NCI-H1694 treated with DMSO at 0.1 percent for 48 hours (cell line): Measurements from ENCODE around the gene GALNT12.

Experiments
- DNase-seq: peaks from one replicate; lab custom pipeline; 2025; lab: John Stamatoyannopoulos, UW

GALNT12 gene

DNA sequence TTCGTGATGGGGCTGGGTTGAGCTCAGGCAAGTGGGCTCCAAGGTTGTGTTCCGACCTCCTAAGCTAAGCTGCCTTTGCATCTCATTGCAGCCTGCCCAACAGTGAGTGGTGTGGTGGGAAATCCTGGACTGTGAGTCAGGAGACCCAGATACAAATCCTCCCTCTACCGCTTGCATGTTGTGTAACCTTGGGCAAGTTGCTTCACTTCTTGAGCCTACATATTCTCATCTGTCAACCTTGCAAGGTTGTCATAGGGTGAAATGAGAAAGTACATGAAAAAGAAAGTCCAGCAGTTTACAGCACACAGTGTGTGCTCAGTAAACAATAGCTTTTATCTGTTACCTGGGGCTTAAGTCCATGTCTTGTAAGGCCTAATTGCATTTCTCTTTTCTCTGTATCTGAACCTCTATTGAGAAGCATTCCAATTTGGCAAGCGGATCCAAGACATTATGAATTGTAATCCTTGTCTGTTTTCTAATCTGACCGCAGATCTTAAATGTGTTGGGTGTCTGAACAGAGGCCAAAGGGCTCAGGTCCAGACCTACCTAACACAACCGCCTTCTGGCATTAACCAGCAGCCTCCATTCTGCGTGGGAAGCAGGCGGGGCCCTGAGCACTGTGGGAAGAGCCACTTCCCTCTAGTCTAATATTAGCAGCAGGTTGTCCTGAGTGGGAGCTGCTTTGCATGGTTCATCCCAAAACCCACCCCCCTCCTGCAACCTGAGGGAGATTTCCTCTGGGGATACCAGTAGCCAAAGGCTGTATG lies 1.8 kb upstream of the GALNT12 start:
- DNase-seq = no peak

GRCh38 chr9:98806394-98807035 lies 955 bp upstream of the GALNT12 start:
- DNase-seq = peak; percentile 21

DNA sequence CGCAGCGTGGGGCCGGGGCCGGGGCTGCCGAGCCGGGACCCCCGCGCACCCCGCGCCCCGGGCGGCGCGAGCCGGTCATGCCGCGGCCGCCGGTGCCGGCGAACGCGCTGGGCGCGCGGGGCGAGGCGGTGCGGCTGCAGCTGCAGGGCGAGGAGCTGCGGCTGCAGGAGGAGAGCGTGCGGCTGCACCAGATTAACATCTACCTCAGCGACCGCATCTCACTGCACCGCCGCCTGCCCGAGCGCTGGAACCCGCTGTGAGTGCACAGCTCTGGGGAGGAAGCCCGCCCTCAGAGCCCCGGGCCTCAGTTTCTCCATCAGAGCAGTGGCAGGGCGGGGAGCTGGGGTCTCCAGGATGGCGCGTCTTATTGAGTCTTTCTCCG lies 335 bp downstream of the GALNT12 start:
- DNase-seq = no peak

DNA sequence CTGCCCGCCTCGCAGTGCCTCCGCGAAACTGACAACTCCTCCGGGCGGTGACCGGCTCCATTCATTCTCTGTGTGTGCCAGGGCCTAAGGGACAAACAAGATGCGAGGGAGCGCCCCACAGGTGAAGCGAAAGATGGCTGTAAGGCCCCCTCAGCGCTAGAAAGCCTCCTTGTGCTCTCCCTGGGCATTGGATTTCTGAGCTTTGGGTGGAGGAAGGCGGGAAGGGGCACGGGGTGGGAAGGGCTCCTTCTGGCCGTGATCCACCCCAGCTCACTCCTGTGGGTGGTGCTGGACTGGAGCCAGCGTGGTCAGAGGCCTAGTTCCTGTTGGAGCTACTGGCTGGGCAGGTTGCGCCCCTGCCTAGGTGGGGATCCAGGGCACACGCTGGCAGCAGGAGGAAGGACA lies 943 bp downstream of the GALNT12 start:
- no peak for DNase-seq

- no peak for DNase-seq
These were observed 1.4 kb downstream of the GALNT12 start for GRCh38 chr9:98808875-98809274.

GRCh38 chr9:98809311-98810101 lies 2.0 kb downstream of the GALNT12 start:
- no peak for DNase-seq

- no peak for DNase-seq
These were observed 2.8 kb downstream of the GALNT12 start for GRCh38 chr9:98810102-98810842.

- DNase-seq = no peak
These were observed 3.7 kb downstream of the GALNT12 start for GRCh38 chr9:98811051-98811650.

DNA sequence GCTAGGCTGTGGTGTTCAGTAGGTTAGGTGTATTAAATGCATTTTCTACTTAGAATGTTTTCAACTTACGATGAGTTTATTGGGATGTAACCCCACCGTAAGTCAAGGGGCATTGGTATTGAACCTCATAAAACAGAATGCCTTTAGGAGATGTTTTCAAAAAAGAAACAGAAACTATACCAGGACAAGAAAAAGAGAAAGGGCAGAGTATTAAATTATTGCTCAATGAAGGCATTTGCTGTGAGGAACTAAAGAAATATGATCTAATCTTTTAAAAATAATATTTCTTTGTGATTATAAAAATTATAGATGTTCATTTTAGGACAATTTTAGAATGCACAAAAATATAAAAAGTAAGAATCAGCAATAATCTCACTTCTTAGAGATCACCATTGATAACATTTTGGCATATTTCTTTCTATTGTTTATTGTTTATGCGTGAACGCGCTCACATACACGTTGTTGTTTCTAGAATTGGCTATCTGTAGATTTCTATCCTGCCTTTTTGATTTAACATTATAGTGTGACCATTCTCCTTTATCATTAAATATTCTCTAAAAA lies 8.0 kb downstream of the GALNT12 start:
- DNase-seq = no peak

- no peak for DNase-seq
These were observed 11.3 kb downstream of the GALNT12 start for GRCh38 chr9:98818764-98819163.

DNA sequence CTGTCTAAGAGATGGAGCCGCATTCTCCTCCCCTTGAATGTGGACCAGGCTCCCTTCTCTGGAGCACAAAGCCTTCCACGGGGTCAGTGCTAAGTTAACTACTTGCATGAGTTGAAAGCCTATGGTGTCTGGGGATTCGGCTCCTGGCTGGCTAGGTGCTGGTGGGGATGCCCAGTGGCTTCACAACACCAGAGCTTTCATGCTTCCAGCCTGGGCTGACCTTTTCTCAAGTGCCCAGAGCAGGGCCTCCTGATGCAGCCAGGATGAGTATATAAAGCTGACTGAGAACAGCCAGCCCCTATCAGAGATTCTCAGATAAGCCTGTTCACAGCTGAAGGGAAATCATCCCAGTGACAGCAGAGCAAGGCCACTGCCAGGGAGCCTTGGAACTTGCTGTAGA lies 11.8 kb downstream of the GALNT12 start:
- no peak for DNase-seq

DNA sequence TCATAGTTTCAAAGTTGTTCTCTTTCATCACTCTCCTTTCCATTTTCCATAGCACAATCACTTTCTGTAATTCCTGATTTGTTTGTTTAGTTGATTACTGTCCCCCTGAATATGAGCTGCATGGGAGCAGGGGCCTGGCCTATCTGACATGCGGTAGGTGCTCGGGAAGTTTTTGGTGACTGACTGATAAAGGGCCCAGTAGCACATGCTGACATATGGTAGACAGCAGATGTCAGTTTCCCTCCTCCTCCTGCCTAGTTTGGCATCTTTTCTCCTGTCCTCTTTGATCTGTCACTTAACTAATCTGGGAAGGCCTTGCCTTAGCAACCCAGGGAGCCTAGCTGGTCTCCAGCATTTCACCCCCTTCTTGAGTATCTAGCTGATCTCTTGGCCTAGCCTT lies 14.4 kb downstream of the GALNT12 start:
- no peak for DNase-seq

DNA sequence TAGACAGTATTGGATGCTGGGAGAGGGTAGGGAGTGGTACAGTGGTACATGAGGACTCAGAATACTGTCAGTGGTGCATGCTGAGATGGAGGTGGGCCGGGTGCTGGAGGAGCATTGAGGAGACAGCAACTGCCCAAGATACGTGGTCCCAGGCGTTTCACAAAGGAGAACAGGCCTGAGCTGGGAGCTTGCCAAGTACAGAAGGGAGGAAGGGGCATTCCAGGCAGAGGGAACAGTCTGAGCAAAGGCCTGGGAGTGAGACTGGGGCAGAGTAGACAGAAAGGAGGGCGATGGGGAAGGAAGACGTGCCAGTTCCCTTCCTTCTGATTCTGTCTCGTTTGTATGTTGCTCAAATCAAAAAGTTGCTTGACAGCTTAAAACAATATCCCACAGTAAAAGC lies 15.2 kb downstream of the GALNT12 start:
- DNase-seq = no peak

- no peak for DNase-seq
These were observed 16.3 kb downstream of the GALNT12 start for GRCh38 chr9:98823666-98824334.

DNA sequence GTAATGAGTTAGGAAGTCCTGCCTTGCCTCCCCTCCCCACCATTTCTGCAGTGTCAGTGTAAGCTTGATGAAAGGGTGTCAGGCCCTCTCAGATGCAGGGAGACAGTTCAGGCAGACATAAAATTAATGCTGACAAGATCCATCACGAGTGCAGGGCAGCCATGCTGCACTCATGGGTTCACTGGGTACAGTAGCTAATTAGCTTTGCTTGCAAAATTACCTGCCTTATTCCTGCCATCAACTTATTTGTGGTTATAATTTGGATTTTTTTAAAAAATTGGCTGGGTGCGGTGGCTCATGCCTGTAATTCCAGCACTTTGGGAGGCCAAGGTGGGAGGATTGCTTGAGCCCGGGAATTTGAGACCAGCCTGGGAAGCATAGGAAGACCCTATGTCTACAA lies 17.9 kb downstream of the GALNT12 start:
- DNase-seq = no peak

DNA sequence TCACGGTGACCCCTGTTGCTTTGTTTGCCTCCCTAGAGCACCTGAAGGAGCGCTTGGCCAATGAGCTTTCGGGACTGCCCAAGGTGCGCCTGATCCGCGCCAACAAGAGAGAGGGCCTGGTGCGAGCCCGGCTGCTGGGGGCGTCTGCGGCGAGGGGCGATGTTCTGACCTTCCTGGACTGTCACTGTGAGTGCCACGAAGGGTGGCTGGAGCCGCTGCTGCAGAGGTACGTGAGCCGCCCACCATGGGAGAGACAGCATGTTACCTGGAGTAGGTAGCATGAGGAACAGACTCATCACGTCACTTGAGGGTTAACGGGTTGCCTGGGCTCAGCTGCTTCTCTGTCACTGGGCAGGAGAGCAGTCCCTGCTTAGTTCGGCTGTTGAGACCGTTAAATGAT lies 19.2 kb downstream of the GALNT12 start:
- DNase-seq = no peak

DNA sequence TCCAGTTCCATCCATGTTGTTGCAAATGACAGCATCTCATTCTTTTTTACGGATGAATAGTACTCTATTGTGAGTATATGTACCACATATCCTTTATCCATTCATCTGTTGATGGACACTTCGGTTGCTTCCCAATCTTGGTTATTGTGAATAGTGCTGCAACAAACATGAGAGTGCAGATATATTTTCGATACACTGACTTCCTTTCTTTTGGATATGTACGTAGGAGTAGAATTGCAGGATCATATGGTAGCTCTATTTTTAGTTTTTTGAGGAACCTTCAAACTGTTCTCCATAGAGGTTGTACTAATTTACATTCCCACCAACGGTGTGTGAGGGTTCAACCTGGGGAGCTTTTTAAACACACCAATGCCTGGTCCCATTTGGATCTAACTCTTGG lies 22.3 kb downstream of the GALNT12 start:
- no peak for DNase-seq

- DNase-seq = no peak
These were observed 23.1 kb downstream of the GALNT12 start for GRCh38 chr9:98830554-98830953.

- DNase-seq = no peak
These were observed 24.2 kb downstream of the GALNT12 start for GRCh38 chr9:98831696-98832095.

DNA sequence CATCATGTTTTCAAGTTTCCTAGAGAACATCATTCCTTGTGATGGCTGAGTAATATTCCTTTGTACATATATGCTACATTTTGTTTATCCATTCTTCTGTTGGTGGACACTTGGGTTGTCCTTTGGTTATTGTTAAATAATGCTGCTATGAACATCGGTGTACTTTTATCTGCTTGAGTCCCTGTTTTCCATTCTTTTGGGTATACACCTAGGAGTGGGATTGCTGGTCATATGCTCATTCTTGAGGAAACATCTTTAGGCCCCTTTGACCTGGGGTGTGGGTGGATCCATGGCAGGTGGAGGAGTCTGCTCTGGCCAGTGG lies 25.3 kb downstream of the GALNT12 start:
- DNase-seq = no peak
